ENCODE results near the gene SLC35F3.

SLC35F3 gene

GRCh38 chr1:234127026-234127671 is 222.7 kb downstream of the SLC35F3 start:
- H3K36me3 ChIP-seq: no peaks in the 10 kb centered on the region
- peaks cover 32% of the 10 kb centered on the region for H3K27me3 ChIP-seq (ENCODE audit: insufficient read depth, low read depth, severe bottlenecking)
- no peak for DNase-seq
- no peak for TF ChIP-seq CTCF (IDR thresholded peaks at IDR 0.05; ENCODE audit: low read depth, low read length)
- H3K4me3 ChIP-seq (ENCODE audit: low read depth, low read length): no peak overlapping the region
- peaks cover 4% of the 10 kb centered on the region for H3K9me3 ChIP-seq (ENCODE audit: severe bottlenecking)
- no peak overlapping the region for H3K27ac ChIP-seq

- H3K9me3 ChIP-seq (ENCODE audit: severe bottlenecking): no peaks in the 10 kb centered on the region
- no peak for TF ChIP-seq CTCF (IDR thresholded peaks at IDR 0.05; ENCODE audit: low read depth, low read length)
- no peaks in the 10 kb centered on the region for H3K36me3 ChIP-seq
- no peak for DNase-seq
- no peak overlapping the region for H3K4me3 ChIP-seq (ENCODE audit: low read depth, low read length)
- H3K27me3 ChIP-seq (ENCODE audit: insufficient read depth, low read depth, severe bottlenecking): peaks cover 13% of the 10 kb centered on the region
- H3K27ac ChIP-seq: no peak overlapping the region
Observed at GRCh38 chr1:234132795-234133194, 228.3 kb downstream of the SLC35F3 start.

GRCh38 chr1:234134878-234135277 is 230.4 kb downstream of the SLC35F3 start:
- Histone ChIP-seq H3K9me3 (ENCODE audit: severe bottlenecking) (no peaks in the 10 kb centered on the region), H3K36me3 (no peaks in the 10 kb centered on the region), H3K4me3 (ENCODE audit: low read depth, low read length) (no peak overlapping the region), H3K27ac (no peak overlapping the region), H3K27me3 (ENCODE audit: insufficient read depth, low read depth, severe bottlenecking) (peaks cover 7% of the 10 kb centered on the region)
- no peak for TF ChIP-seq CTCF (IDR thresholded peaks at IDR 0.05; ENCODE audit: low read depth, low read length)
- no peak for DNase-seq

GRCh38 chr1:234135501-234135900 is 231.0 kb downstream of the SLC35F3 start:
- TF ChIP-seq CTCF (IDR thresholded peaks at IDR 0.05; ENCODE audit: low read depth, low read length): no peak
- Histone ChIP-seq H3K36me3 (no peaks in the 10 kb centered on the region), H3K27ac (no peak overlapping the region), H3K9me3 (ENCODE audit: severe bottlenecking) (no peaks in the 10 kb centered on the region), H3K27me3 (ENCODE audit: insufficient read depth, low read depth, severe bottlenecking) (peaks cover 7% of the 10 kb centered on the region), H3K4me3 (ENCODE audit: low read depth, low read length) (no peak overlapping the region)
- no peak for DNase-seq

GRCh38 chr1:234136073-234136472 is 231.6 kb downstream of the SLC35F3 start:
- Histone ChIP-seq H3K27me3 (ENCODE audit: insufficient read depth, low read depth, severe bottlenecking) (peaks cover 7% of the 10 kb centered on the region), H3K9me3 (ENCODE audit: severe bottlenecking) (no peaks in the 10 kb centered on the region), H3K4me3 (ENCODE audit: low read depth, low read length) (no peak overlapping the region), H3K27ac (no peak overlapping the region), H3K36me3 (no peaks in the 10 kb centered on the region)
- no peak for TF ChIP-seq CTCF (IDR thresholded peaks at IDR 0.05; ENCODE audit: low read depth, low read length)
- DNase-seq: no peak

- Histone ChIP-seq H3K36me3 (no peaks in the 10 kb centered on the region), H3K27me3 (ENCODE audit: insufficient read depth, low read depth, severe bottlenecking) (peaks cover 20% of the 10 kb centered on the region), H3K9me3 (ENCODE audit: severe bottlenecking) (no peaks in the 10 kb centered on the region), H3K4me3 (ENCODE audit: low read depth, low read length) (no peak overlapping the region), H3K27ac (no peak overlapping the region)
- DNase-seq: no peak
- no peak for TF ChIP-seq CTCF (IDR thresholded peaks at IDR 0.05; ENCODE audit: low read depth, low read length)
Observed at GRCh38 chr1:234139966-234140365, 235.5 kb downstream of the SLC35F3 start.

Measured in WERI-Rb-1 (cell line).